Astrocyte (in vitro differentiated cells and primary cell): ENCODE results near the gene FAF2. TPM values are rescaled to one million over a fixed set of nuclear protein-coding genes. Genes with fewer than 3 reads are reported as not detected.

ENCODE experiments used
- DNase-seq: peaks from one replicate; pipeline ENCODE4 v3.0.0-alpha.2; 2010; ENCODE audit warnings: low read depth
- FAIRE-seq: peaks from 2 replicates; lab custom pipeline; 2011; peaks lifted over from hg19 to GRCh38; lab: Jason Lieb, UNC
- H2AFZ ChIP-seq: 2 replicates; pipeline ENCODE4 v1.6.0; 2012; ENCODE audit warnings: low read depth, low read length, inconsistent platforms
- H3K27ac ChIP-seq: 2 replicates; pipeline ENCODE4 v1.5.1; 2011; ENCODE audit warnings: low read depth, low read length, inconsistent platforms
- H3K27me3 ChIP-seq: 2 replicates; pipeline ENCODE4 v1.6.0; 2011; ENCODE audit warnings: low read length, inconsistent platforms; ENCODE audit not compliant: insufficient read depth
- H3K36me3 ChIP-seq: 2 replicates; pipeline ENCODE4 v1.5.1; 2011; ENCODE audit warnings: low read length, inconsistent platforms; ENCODE audit not compliant: insufficient read depth
- H3K4me1 ChIP-seq: 2 replicates; pipeline ENCODE4 v1.5.1; 2011; ENCODE audit warnings: low read length, inconsistent platforms; ENCODE audit not compliant: insufficient read depth
- H3K4me2 ChIP-seq: 2 replicates; pipeline ENCODE4 v1.6.0; 2012; ENCODE audit warnings: low read length, inconsistent platforms
- H3K4me3 ChIP-seq: 2 replicates; pipeline ENCODE4 v1.5.1; 2011; ENCODE audit warnings: low read depth, mild to moderate bottlenecking, low read length, inconsistent platforms; ENCODE audit not compliant: insufficient read depth
- H3K79me2 ChIP-seq: 2 replicates; pipeline ENCODE4 v1.6.0; 2012; ENCODE audit warnings: mild to moderate bottlenecking, low read length, inconsistent platforms; ENCODE audit not compliant: insufficient read depth
- H3K9ac ChIP-seq: 2 replicates; pipeline ENCODE4 v1.6.0; 2012; ENCODE audit warnings: mild to moderate bottlenecking, low read length, inconsistent platforms
- H3K9me3 ChIP-seq: 2 replicates; pipeline ENCODE4 v1.5.1; 2012; ENCODE audit warnings: low read depth, mild to moderate bottlenecking, low read length, inconsistent platforms; ENCODE audit not compliant: insufficient read depth
- H4K20me1 ChIP-seq: 2 replicates; pipeline ENCODE4 v1.6.0; 2012; ENCODE audit warnings: low read length, inconsistent platforms; ENCODE audit not compliant: insufficient read depth
- H3K27ac Mint-ChIP-seq: one replicate; pipeline ENCODE4 v1.8.0; 2021; ENCODE audit warnings: mild to moderate bottlenecking, mixed read lengths; ENCODE audit not compliant: unreplicated experiment
- H3K27me3 Mint-ChIP-seq: one replicate; pipeline ENCODE4 v1.8.0; 2021; ENCODE audit warnings: low read depth, mixed read lengths; ENCODE audit not compliant: unreplicated experiment
- H3K36me3 Mint-ChIP-seq: one replicate; pipeline ENCODE4 v1.8.0; 2021; ENCODE audit warnings: low read depth, mixed read lengths; ENCODE audit not compliant: unreplicated experiment
- H3K4me1 Mint-ChIP-seq: one replicate; pipeline ENCODE4 v1.8.0; 2021; ENCODE audit warnings: low read depth, mixed read lengths; ENCODE audit not compliant: unreplicated experiment
- H3K4me3 Mint-ChIP-seq: one replicate; pipeline ENCODE4 v1.8.0; 2021; ENCODE audit warnings: mild to moderate bottlenecking, moderate library complexity, mixed read lengths; ENCODE audit not compliant: unreplicated experiment
- H3K9me3 Mint-ChIP-seq: one replicate; pipeline ENCODE4 v1.8.0; 2021; ENCODE audit warnings: mild to moderate bottlenecking, mixed read lengths; ENCODE audit not compliant: unreplicated experiment
- CTCF ChIP-seq: IDR thresholded peaks from 2 replicates; pipeline ENCODE4 v1.5.1; 2011; ENCODE audit warnings: low read depth, mild to moderate bottlenecking, inconsistent platforms, low read length, moderate library complexity; ENCODE audit not compliant: insufficient read depth
- EZH2 ChIP-seq: IDR thresholded peaks from 2 replicates; pipeline ENCODE4 v1.6.1; 2012; ENCODE audit warnings: mild to moderate bottlenecking, low read length, inconsistent platforms; ENCODE audit not compliant: insufficient read depth
- total RNA-seq: library from RNA; stranded (reverse); gene quantifications from 2 replicates; pipeline ENCODE4 v1.2.1, GENCODE V29; 2021

FAF2 gene
- total RNA-seq, 1 donor from 2014 or later = 56.2 TPM

- peaks cover 22% of the 10 kb centered on the region for H3K79me2 ChIP-seq
- Mint-ChIP-seq H3K36me3 (peaks cover 2% of the 10 kb centered on the region), H3K27me3 (no peaks in the 10 kb centered on the region), H3K4me1 (peaks cover 2% of the 10 kb centered on the region), H3K9me3 (no peaks in the 10 kb centered on the region), H3K27ac (no peak overlapping the region), H3K4me3 (no peak overlapping the region)
- H3K4me1 ChIP-seq = peaks cover 4% of the 10 kb centered on the region
- no peak overlapping the region for H3K9ac ChIP-seq
- no peak for DNase-seq
- H3K4me3 ChIP-seq = no peak overlapping the region
- no peak overlapping the region for H3K27ac ChIP-seq
- TF ChIP-seq CTCF = no peak
- no peak for TF ChIP-seq EZH2
- no peak for FAIRE-seq
- no peaks in the 10 kb centered on the region for H3K36me3 ChIP-seq
- no peak overlapping the region for H3K4me2 ChIP-seq
- no peaks in the 10 kb centered on the region for H3K27me3 ChIP-seq
- H4K20me1 ChIP-seq = peaks cover 23% of the 10 kb centered on the region
- H3K9me3 ChIP-seq = no peaks in the 10 kb centered on the region
- no peak overlapping the region for H2AFZ ChIP-seq
These were observed 80.1 kb downstream of the FAF2 start for GRCh38 chr5:176528301-176528700.

GRCh38 chr5:176528761-176529115 is 80.6 kb downstream of the FAF2 start:
- no peak for TF ChIP-seq CTCF
- no peak for TF ChIP-seq EZH2
- Mint-ChIP-seq H3K9me3 (no peaks in the 10 kb centered on the region), H3K4me3 (no peak overlapping the region), H3K36me3 (peaks cover 2% of the 10 kb centered on the region), H3K4me1 (peaks cover 6% of the 10 kb centered on the region), H3K27me3 (no peaks in the 10 kb centered on the region), H3K27ac (no peak overlapping the region)
- FAIRE-seq (no peak), DNase-seq (no peak)
- Histone ChIP-seq H2AFZ (no peak overlapping the region), H3K4me2 (no peak overlapping the region), H3K4me3 (no peak overlapping the region), H3K9me3 (no peaks in the 10 kb centered on the region), H3K36me3 (no peaks in the 10 kb centered on the region), H3K27ac (no peak overlapping the region), H3K9ac (no peak overlapping the region), H3K4me1 (peaks cover 5% of the 10 kb centered on the region), H3K27me3 (no peaks in the 10 kb centered on the region), H3K79me2 (peaks cover 26% of the 10 kb centered on the region), H4K20me1 (peaks cover 27% of the 10 kb centered on the region)

- Histone ChIP-seq H3K36me3 (no peaks in the 10 kb centered on the region), H3K9ac (no peak overlapping the region), H4K20me1 (peaks cover 32% of the 10 kb centered on the region), H3K27me3 (no peaks in the 10 kb centered on the region), H3K4me3 (no peak overlapping the region), H3K4me1 (peaks cover 10% of the 10 kb centered on the region), H3K4me2 (no peak overlapping the region), H3K9me3 (no peaks in the 10 kb centered on the region), H3K79me2 (peaks cover 31% of the 10 kb centered on the region), H2AFZ (no peak overlapping the region), H3K27ac (no peak overlapping the region)
- Mint-ChIP-seq H3K4me3 (no peak overlapping the region), H3K27me3 (no peaks in the 10 kb centered on the region), H3K27ac (no peak overlapping the region), H3K9me3 (no peaks in the 10 kb centered on the region), H3K36me3 (peaks cover 2% of the 10 kb centered on the region), H3K4me1 (peaks cover 11% of the 10 kb centered on the region)
- FAIRE-seq = no peak
- TF ChIP-seq CTCF = no peak
- no peak for TF ChIP-seq EZH2
- no peak for DNase-seq
These were observed 81.0 kb downstream of the FAF2 start for GRCh38 chr5:176529116-176529740.
